Stomach (tissue), 9 donors: ENCODE results near the gene FXYD7. TPM values are rescaled to one million over a fixed set of nuclear protein-coding genes. Genes with fewer than 3 reads are reported as not detected.

Source experiments
- DNase-seq, 2 donors: peaks; one replicate each; pipeline versions ENCODE4 v3.0.0 to v3.0.0-alpha.2; 2013 to 2019
- H3K27ac ChIP-seq, 5 donors: fragments of 200-600 bp in 4 of 5; sonication (generic) in 4 of 5; one replicate each; pipeline ENCODE4 v1.5.1; 2013 to 2019; ENCODE audit warnings: mild to moderate bottlenecking in 1 of 5, moderate library complexity in 1 of 5
- H3K27me3 ChIP-seq, 3 donors: fragments of 200-600 bp; sonication (generic); one replicate each; pipeline ENCODE4 v1.5.1; 2017 to 2019; ENCODE audit warnings: mixed run types in 1 of 3
- H3K36me3 ChIP-seq, 4 donors: fragments of 200-600 bp; sonication (generic); 1 replicate in 3 of 4; 2 replicates in 1 of 4; pipeline ENCODE4 v1.5.1; 2016 to 2019
- H3K4me1 ChIP-seq, 4 donors: fragments of 200-600 bp; sonication (generic); one replicate each; pipeline ENCODE4 v1.5.1; 2016 to 2019
- H3K4me3 ChIP-seq, 4 donors: fragments of 200-600 bp; sonication (generic) in 3 of 4; one replicate each; pipeline ENCODE4 v1.5.1; 2016 to 2019; ENCODE audit warnings: mild to moderate bottlenecking in 1 of 4
- H3K9me3 ChIP-seq, 4 donors: fragments of 200-600 bp; sonication (generic); one replicate each; pipeline ENCODE4 v1.5.1; 2016 to 2019
- EP300 ChIP-seq: sonication (generic); formaldehyde crosslinking; IDR thresholded peaks from one replicate; pipeline ENCODE4 v1.6.1; 2017; ENCODE audit warnings: antibody characterized with exemption
- POLR2A ChIP-seq, 4 donors: fragments of 450-650 bp; IDR thresholded peaks; one replicate each; pipeline ENCODE4 v1.6.1; 2016; ENCODE audit warnings: antibody characterized with exemption in 4 of 4, control low read depth in 2 of 4, mild to moderate bottlenecking in 1 of 4, moderate library complexity in 1 of 4
- POLR2AphosphoS5 ChIP-seq, 3 donors: sonication (generic); formaldehyde crosslinking; IDR thresholded peaks; one replicate each; pipeline ENCODE4 v1.6.1; 2016; ENCODE audit warnings: antibody characterized with exemption in 3 of 3
- WGBS, 5 donors: extraction: QIAGEN DNeasy Blood & Tissue Kit in 3 of 5; methylation state at CpG; one replicate each; pipeline versions ENCODE4 v1.1.5 to v1.1.7; 2013 to 2018; 5-methylcytosine and 5-hydroxymethylcytosine counted together
- intact Hi-C: fragments of 100-400 bp; cut with DNase I; formaldehyde crosslinking; loops from one replicate; pipeline ENCODE4 v1.15.1; 2023; ENCODE audit warnings: low total_unique reads
- polyA plus RNA-seq, 3 donors: library from polyadenylated mRNA; stranded (reverse); fragments of 200-250 nt; gene quantifications; one replicate each; pipeline ENCODE4 v1.2.3, GENCODE V29; 2013
- total RNA-seq, 5 donors: library from RNA; depleted of rRNA; stranded (reverse); fragments of >200 nt; gene quantifications; one replicate each; pipeline versions ENCODE4 v1.1.0 to v1.2.3, GENCODE V29; 2014 to 2016
- TF ChIP-seq, protein P1 (sequence below), 7 experiments: fragments of 450-650 bp in 4 of 7; fragments of 200-600 bp in 3 of 7; sonication (generic) in 3 of 7; IDR thresholded peaks; one replicate each; pipeline ENCODE4 v1.5.1; 2016 to 2019; ENCODE audit warnings: antibody characterized with exemption in 7 of 7, control low read depth in 2 of 7, mild to moderate bottlenecking in 1 of 7
- donor health status: healthy with polysubstance abuse.
- donor health status: Bipolar disorder and iron deficiency.
- donor health status: healthy.

Gene FXYD7
- total and polyA plus RNA-seq, 8 donors, result 0.55 to 2.6 TPM; not detected in 6

DNA sequence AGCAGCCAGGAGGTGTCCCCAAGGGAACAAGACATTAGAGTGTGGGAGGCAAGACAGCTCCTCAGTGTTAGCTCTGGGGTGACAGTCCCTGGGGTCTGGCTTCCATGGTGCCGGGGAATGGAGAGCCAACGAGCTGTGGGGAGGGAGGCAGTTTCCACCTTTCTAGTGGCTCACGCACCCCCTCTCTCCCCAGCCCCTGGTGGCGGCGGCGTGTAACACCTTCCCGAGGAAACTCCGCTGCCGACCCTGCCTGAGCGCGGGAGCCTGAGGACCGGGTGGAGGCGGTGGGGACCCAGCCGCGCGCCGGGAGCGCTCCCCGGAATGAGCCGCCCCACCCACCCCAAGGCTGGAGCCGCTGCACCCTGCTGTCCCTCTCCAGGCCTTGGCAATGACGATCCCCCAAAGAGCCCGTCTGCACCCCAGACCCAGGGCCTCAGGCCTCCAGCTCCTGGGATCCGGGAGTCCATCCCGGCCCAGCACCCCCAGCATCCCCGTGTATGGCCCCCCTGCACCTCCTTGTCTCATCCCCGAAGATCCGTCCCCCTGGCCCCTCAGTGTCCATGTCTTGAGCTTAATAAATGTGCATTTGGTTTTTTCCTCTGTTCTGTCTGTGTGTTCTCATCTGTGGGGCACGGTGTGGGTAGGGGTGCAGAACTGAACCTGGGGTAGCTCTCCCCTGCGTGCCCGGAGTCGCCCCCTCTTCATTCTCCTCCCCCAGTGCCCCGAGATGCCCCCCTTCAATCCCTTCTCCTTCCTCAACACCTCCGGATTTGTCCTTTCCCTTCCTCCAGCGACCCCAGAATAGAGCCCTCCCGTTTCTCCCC lies 10.9 kb downstream of the FXYD7 start:
- intact Hi-C loops, result no loop called here

DNA sequence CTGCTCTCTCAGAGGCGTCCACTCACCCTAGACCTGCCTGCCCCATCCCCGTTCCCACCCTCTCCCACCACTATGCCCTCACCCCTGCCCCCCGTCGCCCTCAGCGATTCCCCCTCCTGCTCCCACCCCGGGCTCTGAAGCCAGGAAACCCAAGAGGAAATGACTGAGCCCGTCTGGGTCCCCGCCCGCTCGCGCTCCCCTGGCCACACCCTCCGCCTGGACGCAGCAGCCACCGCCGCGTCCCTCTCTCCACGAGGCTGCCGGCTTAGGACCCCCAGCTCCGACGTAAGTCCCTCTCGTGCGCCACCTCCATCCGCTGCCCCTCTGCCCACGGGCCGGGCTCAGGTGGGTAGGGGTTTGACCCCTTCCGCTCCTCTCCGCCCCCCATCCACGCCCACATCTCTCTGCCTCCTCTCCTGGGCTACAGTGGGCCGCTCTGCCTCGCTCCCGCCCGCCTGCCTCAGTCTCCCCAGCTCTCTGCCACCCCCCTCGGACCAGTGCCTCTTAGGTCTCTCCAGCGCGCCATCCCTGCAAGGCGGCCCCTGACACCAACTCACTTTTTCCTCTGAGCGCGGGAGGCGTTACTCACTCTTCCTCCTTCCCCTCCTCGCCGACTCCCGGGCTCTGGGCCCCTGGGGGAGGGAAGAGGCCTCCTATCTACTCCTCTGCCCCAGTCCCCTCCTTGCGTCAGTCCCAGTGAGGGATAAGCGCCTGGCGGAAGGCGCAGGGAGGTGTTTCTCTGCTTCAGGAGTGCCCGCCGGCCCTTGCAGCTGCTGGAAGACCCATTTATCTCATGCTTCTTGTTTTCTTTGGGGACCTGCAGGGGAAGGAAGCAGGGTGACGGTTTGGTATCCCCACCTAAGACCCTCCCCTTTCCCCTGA lies 11.7 kb downstream of the FXYD7 start, which contains the start of gene FXYD5:
Gene FXYD5 (plus strand): TSS at position 211 of the 882 bp plus-strand sequence. CDS start 816 bp downstream, outside the sequence.
- Histone ChIP-seq H3K4me1 (peaks cover 19 to 34% (median 26%) of the 10 kb centered on the region in 4 donors), H3K36me3 (peaks cover 7 to 28% (median 25%) of the 10 kb centered on the region in 4 donors), H3K9me3 (no peaks in the 10 kb centered on the region), H3K4me3 (peak within 1 kb of the TSS; percentile 54 to 82 (median 70)), H3K27ac (peak within 1 kb of the TSS; percentile 63 to 90 (median 85)), H3K27me3 (peaks cover 0 to 58% (median 9%) of the 10 kb centered on the region in 3 donors)
- TF ChIP-seq, protein P1, sequence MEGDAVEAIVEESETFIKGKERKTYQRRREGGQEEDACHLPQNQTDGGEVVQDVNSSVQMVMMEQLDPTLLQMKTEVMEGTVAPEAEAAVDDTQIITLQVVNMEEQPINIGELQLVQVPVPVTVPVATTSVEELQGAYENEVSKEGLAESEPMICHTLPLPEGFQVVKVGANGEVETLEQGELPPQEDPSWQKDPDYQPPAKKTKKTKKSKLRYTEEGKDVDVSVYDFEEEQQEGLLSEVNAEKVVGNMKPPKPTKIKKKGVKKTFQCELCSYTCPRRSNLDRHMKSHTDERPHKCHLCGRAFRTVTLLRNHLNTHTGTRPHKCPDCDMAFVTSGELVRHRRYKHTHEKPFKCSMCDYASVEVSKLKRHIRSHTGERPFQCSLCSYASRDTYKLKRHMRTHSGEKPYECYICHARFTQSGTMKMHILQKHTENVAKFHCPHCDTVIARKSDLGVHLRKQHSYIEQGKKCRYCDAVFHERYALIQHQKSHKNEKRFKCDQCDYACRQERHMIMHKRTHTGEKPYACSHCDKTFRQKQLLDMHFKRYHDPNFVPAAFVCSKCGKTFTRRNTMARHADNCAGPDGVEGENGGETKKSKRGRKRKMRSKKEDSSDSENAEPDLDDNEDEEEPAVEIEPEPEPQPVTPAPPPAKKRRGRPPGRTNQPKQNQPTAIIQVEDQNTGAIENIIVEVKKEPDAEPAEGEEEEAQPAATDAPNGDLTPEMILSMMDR (IDR thresholded peaks at IDR 0.05), result no peak
- TF ChIP-seq POLR2A (IDR thresholded peaks at IDR 0.05), result no peak
- peak in 2 of 3 donors; percentile 6 to 46 for TF ChIP-seq POLR2AphosphoS5 (IDR thresholded peaks at IDR 0.05)
- intact Hi-C loops, result no loop called here
- WGBS, 5 donors, result 1 to 2% (median 1%) methylated on average over 42 to 49 of the region's 49 CpGs
- DNase-seq, result peak; percentile 68 to 87

More for the DNA sequence above, 10.9 kb downstream of the FXYD7 start:
- Histone ChIP-seq H3K36me3 (peaks cover 7 to 19% (median 16%) of the 10 kb centered on the region in 4 donors), H3K27ac (peak overlapping the region; percentile 63 to 90 (median 85)), H3K27me3 (peaks cover 0 to 58% (median 9%) of the 10 kb centered on the region in 3 donors), H3K9me3 (no peaks in the 10 kb centered on the region), H3K4me3 (peak overlapping the region; percentile 54 to 82 (median 70)), H3K4me1 (peaks cover 19 to 34% (median 26%) of the 10 kb centered on the region in 4 donors)
- TF ChIP-seq, protein P1 (IDR thresholded peaks at IDR 0.05), result peak in 5 of 7 experiments; percentile 21 to 65 (median 44)
- TF ChIP-seq EP300, result no peak
- no peak for TF ChIP-seq POLR2A (IDR thresholded peaks at IDR 0.05)
- TF ChIP-seq POLR2AphosphoS5 (IDR thresholded peaks at IDR 0.05), result no peak
- DNase-seq, result peak; percentile 58 to 76
- WGBS, 5 donors, result 0 to 1% (median 1%) methylated on average over 28 to 36 of the region's 36 CpGs

DNA sequence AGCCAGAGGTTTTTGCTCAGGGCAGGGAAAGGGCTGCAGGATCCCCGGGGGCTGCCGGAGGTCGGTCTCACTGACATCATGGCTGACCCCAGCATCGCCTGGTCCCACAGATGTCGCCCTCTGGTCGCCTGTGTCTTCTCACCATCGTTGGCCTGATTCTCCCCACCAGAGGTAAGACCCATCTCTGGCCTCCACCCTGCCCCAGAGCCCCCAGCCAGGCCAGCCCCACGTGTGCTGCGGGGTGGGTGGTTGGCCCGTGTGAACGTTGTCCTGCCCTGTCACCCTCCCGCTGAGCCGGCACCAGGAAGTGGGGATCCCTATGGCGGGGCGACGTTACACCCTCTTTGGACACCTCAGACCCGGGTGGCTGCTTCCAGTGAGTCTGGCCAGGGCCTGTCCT lies 12.4 kb downstream of the FXYD7 start:
- H3K4me1 ChIP-seq, result peaks cover 19 to 34% (median 26%) of the 10 kb centered on the region in 4 donors
- peaks cover 0 to 58% (median 9%) of the 10 kb centered on the region in 3 donors for H3K27me3 ChIP-seq
- peak overlapping the region; percentile 63 to 90 (median 85) for H3K27ac ChIP-seq
- peaks cover 7 to 34% (median 31%) of the 10 kb centered on the region in 4 donors for H3K36me3 ChIP-seq
- no peaks in the 10 kb centered on the region for H3K9me3 ChIP-seq
- intact Hi-C loops, result no loop called here
- H3K4me3 ChIP-seq, result peak overlapping the region; percentile 54 to 82 (median 70)
- TF ChIP-seq POLR2AphosphoS5 (IDR thresholded peaks at IDR 0.05) (no peak), EP300 (no peak), POLR2A (IDR thresholded peaks at IDR 0.05) (no peak)
- TF ChIP-seq, protein P1 (IDR thresholded peaks at IDR 0.05), result no peak
- DNase-seq, result no peak
- WGBS, 5 donors, result 20 to 37% (median 27%) methylated on average over 12 to 17 of the region's 17 CpGs
